ENCODE measurements around the gene ABI1. TPM values are rescaled to one million over a fixed set of nuclear protein-coding genes. Genes with fewer than 3 reads are reported as not detected.

ABI1 gene
- total RNA-seq, 3 donors from 2014 or later (not counting 1 experiment from before 2014, with no cell fraction given), result 94.8 to 116 (median 113) TPM

DNA sequence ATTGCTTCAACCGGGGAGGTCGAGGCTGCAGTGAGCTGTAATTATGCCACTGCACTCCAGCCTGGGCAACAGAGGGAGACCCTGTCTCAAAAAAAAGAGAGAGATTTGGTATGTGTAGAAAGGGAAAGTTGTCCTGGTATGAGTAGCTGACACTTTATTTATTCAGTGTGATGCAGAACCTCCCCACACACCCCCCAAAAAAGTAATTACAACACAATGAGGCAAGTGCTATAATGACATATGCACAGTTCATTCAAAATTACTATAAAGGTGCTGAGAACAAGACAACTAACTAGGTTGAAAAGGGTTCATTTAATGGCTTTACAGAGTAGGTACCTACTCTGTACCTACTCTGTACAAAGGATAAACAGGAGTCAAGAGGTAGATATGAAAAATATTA, 83.1 kb downstream of the ABI1 start:
- Mint-ChIP-seq H3K4me1 (peaks cover 91 to 92% of the 10 kb centered on the region in 2 donors), H3K27ac (peak overlapping the region; percentile 82 to 86), H3K36me3 (no peaks in the 10 kb centered on the region), H3K9me3 (no peaks in the 10 kb centered on the region), H3K4me3 (peak overlapping the region; percentile 17), H3K27me3 (ENCODE audit: low read depth in 2 of 2) (no peaks in the 10 kb centered on the region)
- ATAC-seq, result peak in 2 of 3 donors; percentile 24 to 34
- intact Hi-C loops (cut with micrococcal nuclease), result loop anchor here (5.0 kb wide), 1 partner anchor 80 kb away; no protein-coding TSS in a partner anchor
- Histone ChIP-seq H3K4me1 (ENCODE audit: control insufficient read depth, insufficient read depth, low read length) (peaks cover 23% of the 10 kb centered on the region), H3K9me3 (ENCODE audit: control insufficient read depth, insufficient read depth, low read length) (no peaks in the 10 kb centered on the region), H3K27ac (ENCODE audit: low read length) (no peak overlapping the region), H3K36me3 (ENCODE audit: control insufficient read depth, insufficient read depth, low read length) (peaks cover 2% of the 10 kb centered on the region), H3K4me3 (ENCODE audit: low read length) (no peak overlapping the region), H3K27me3 (ENCODE audit: control insufficient read depth, insufficient read depth, low read length) (no peaks in the 10 kb centered on the region)
- TF ChIP-seq, protein P1, sequence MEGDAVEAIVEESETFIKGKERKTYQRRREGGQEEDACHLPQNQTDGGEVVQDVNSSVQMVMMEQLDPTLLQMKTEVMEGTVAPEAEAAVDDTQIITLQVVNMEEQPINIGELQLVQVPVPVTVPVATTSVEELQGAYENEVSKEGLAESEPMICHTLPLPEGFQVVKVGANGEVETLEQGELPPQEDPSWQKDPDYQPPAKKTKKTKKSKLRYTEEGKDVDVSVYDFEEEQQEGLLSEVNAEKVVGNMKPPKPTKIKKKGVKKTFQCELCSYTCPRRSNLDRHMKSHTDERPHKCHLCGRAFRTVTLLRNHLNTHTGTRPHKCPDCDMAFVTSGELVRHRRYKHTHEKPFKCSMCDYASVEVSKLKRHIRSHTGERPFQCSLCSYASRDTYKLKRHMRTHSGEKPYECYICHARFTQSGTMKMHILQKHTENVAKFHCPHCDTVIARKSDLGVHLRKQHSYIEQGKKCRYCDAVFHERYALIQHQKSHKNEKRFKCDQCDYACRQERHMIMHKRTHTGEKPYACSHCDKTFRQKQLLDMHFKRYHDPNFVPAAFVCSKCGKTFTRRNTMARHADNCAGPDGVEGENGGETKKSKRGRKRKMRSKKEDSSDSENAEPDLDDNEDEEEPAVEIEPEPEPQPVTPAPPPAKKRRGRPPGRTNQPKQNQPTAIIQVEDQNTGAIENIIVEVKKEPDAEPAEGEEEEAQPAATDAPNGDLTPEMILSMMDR (IDR thresholded peaks at IDR 0.05), result no peak
- DNase-seq, result no peak
- 93% methylated on average over 2 of the region's 2 CpGs for WGBS (ENCODE audit: insufficient coverage)

DNA sequence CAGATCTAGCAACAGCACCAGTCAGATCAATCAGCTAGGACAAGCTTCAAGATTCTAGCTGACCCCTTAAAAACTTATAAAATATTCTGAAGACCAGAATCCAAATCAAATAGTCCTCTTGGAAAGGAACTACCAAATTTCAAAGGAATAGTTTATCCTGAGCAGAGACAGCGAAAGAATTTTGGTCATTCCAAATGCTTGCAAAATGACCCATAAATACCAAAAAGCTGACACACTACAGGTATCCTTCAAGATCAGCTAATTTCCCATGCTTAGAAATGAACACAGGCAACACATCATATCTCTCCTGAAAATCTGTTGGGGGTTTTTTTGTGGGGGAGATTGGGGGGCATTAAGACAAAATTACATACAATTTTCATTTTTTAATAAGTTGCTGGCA, 84.5 kb downstream of the ABI1 start:
- WGBS (ENCODE audit: insufficient coverage), result 100% methylated on average over 1 of the region's 1 CpG
- Histone ChIP-seq H3K4me1 (ENCODE audit: control insufficient read depth, insufficient read depth, low read length) (peaks cover 13% of the 10 kb centered on the region), H3K4me3 (ENCODE audit: low read length) (no peak overlapping the region), H3K36me3 (ENCODE audit: control insufficient read depth, insufficient read depth, low read length) (peaks cover 2% of the 10 kb centered on the region), H3K9me3 (ENCODE audit: control insufficient read depth, insufficient read depth, low read length) (no peaks in the 10 kb centered on the region), H3K27ac (ENCODE audit: low read length) (no peak overlapping the region), H3K27me3 (ENCODE audit: control insufficient read depth, insufficient read depth, low read length) (no peaks in the 10 kb centered on the region)
- peak overlapping the region; percentile 58 to 77 for H3K27ac Mint-ChIP-seq
- H3K4me3 Mint-ChIP-seq, result no peak overlapping the region
- no peak for ATAC-seq
- TF ChIP-seq, protein P1 (IDR thresholded peaks at IDR 0.05), result no peak
- no peak for DNase-seq
- intact Hi-C loops (cut with micrococcal nuclease), result loop anchor here (5.0 kb wide), 1 partner anchor 81 kb away; no protein-coding TSS in a partner anchor
- H3K9me3 Mint-ChIP-seq, result no peaks in the 10 kb centered on the region
- peaks cover 84 to 85% of the 10 kb centered on the region in 2 donors for H3K4me1 Mint-ChIP-seq
- no peaks in the 10 kb centered on the region for H3K36me3 Mint-ChIP-seq
- H3K27me3 Mint-ChIP-seq (ENCODE audit: low read depth in 2 of 2), result no peaks in the 10 kb centered on the region

DNA sequence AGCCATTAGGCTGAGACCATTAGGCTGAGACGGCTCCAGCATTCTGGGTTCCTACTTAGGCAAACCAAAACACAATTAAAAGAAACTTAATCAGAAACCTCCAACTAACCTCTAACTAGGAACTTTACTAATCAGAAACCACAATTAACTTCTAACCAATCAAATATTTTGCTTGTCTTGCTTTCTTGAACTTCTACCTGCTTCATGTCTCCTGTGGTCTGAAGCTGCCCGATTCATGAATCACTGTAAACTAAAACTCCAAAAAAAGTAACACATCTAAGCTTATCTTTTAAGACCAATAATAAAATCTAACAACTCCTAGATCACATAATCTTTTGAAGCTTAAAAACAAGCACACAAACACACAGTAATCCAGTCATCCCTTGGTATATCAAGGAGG, 87.1 kb downstream of the ABI1 start:
- Mint-ChIP-seq H3K27me3 (ENCODE audit: low read depth in 2 of 2) (no peaks in the 10 kb centered on the region), H3K36me3 (no peaks in the 10 kb centered on the region), H3K4me3 (peak overlapping the region; percentile 52), H3K9me3 (no peaks in the 10 kb centered on the region), H3K4me1 (peaks cover 71 to 77% of the 10 kb centered on the region in 2 donors), H3K27ac (peak overlapping the region; percentile 64 to 65)
- H3K27me3 ChIP-seq (ENCODE audit: control insufficient read depth, insufficient read depth, low read length), result no peaks in the 10 kb centered on the region
- H3K4me1 ChIP-seq (ENCODE audit: control insufficient read depth, insufficient read depth, low read length), result no peaks in the 10 kb centered on the region
- DNase-seq, result no peak
- 73% methylated on average over 2 of the region's 2 CpGs for WGBS (ENCODE audit: insufficient coverage)
- no peak overlapping the region for H3K4me3 ChIP-seq (ENCODE audit: low read length)
- intact Hi-C loops (cut with micrococcal nuclease), result no loop called here
- no peak overlapping the region for H3K27ac ChIP-seq (ENCODE audit: low read length)
- TF ChIP-seq, protein P1 (IDR thresholded peaks at IDR 0.05), result no peak
- peaks cover 5% of the 10 kb centered on the region for H3K36me3 ChIP-seq (ENCODE audit: control insufficient read depth, insufficient read depth, low read length)
- no peak for ATAC-seq
- H3K9me3 ChIP-seq (ENCODE audit: control insufficient read depth, insufficient read depth, low read length), result no peaks in the 10 kb centered on the region

DNA sequence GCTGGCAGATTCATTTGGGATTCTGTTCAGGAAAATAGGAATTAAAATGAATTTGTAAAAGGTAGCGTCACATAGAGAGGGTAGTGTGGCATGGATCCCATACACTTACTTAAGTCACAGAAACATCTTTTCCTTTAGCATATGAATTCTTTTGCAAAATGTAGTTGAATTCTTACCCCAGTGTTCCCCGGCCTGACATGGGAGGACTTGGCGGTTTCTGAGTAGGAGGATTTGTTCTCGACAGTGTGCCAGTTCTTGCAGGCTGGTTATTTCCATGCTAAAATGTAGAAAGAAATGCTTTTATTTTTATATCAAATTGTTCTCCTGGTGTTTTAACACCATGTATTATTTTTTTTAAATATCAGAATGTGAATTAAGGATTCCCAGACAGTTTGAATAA, 90.7 kb downstream of the ABI1 start:
- Histone ChIP-seq H3K4me1 (ENCODE audit: control insufficient read depth, insufficient read depth, low read length) (no peaks in the 10 kb centered on the region), H3K27me3 (ENCODE audit: control insufficient read depth, insufficient read depth, low read length) (no peaks in the 10 kb centered on the region), H3K9me3 (ENCODE audit: control insufficient read depth, insufficient read depth, low read length) (no peaks in the 10 kb centered on the region), H3K27ac (ENCODE audit: low read length) (no peak overlapping the region), H3K4me3 (ENCODE audit: low read length) (no peak overlapping the region), H3K36me3 (ENCODE audit: control insufficient read depth, insufficient read depth, low read length) (peaks cover 18% of the 10 kb centered on the region)
- WGBS (ENCODE audit: insufficient coverage), result 100% methylated on average over 3 of the region's 4 CpGs
- Mint-ChIP-seq H3K9me3 (no peaks in the 10 kb centered on the region), H3K27ac (peak overlapping the region; percentile 26 to 63), H3K27me3 (ENCODE audit: low read depth in 2 of 2) (no peaks in the 10 kb centered on the region), H3K36me3 (no peaks in the 10 kb centered on the region), H3K4me1 (peaks cover 55 to 57% of the 10 kb centered on the region in 2 donors), H3K4me3 (no peak overlapping the region)
- DNase-seq, result no peak
- TF ChIP-seq, protein P1 (IDR thresholded peaks at IDR 0.05), result no peak
- intact Hi-C loops (cut with micrococcal nuclease), result no loop called here
- ATAC-seq, result no peak

All from natural killer cell (primary cell).